Measurements from ENCODE around the gene PPP1R9A. TPM values are rescaled to one million over a fixed set of nuclear protein-coding genes. Genes with fewer than 3 reads are reported as not detected.

The PPP1R9A gene
- total RNA-seq, 1 donor from 2014 or later = 30.6 TPM

- ATAC-seq (no peak), DNase-seq (no peak)
- Histone ChIP-seq H3K4me1 (no peaks in the 10 kb centered on the region), H3K27ac (no peak overlapping the region), H3K4me3 (no peak overlapping the region), H3K27me3 (no peaks in the 10 kb centered on the region), H3K36me3 (no peaks in the 10 kb centered on the region), H3K9me3 (no peaks in the 10 kb centered on the region)
- no peak for TF ChIP-seq CTCF (IDR thresholded peaks at IDR 0.05)
- intact Hi-C loops (cut with DNase I) = no loop called here
Measured at GRCh38 chr7:94904982-94905381, 2.4 kb upstream of the PPP1R9A start.

- intact Hi-C loops (cut with DNase I) = no loop called here
- ATAC-seq (no peak), DNase-seq (no peak)
- no peaks in the 10 kb centered on the region for H3K36me3 ChIP-seq
- H3K9me3 ChIP-seq = no peaks in the 10 kb centered on the region
- H3K4me1 ChIP-seq = no peaks in the 10 kb centered on the region
- no peaks in the 10 kb centered on the region for H3K27me3 ChIP-seq
- H3K27ac ChIP-seq = no peak overlapping the region
- H3K4me3 ChIP-seq = no peak overlapping the region
- TF ChIP-seq CTCF (IDR thresholded peaks at IDR 0.05) = no peak
Measured at GRCh38 chr7:94906065-94906851, 1.1 kb upstream of the PPP1R9A start.

GRCh38 chr7:94907811-94908322 lies 473 bp downstream of the PPP1R9A start:
- no peaks in the 10 kb centered on the region for H3K9me3 ChIP-seq
- H3K27ac ChIP-seq = peak overlapping the region; percentile 79
- H3K4me3 ChIP-seq = peak overlapping the region; percentile 59
- no peaks in the 10 kb centered on the region for H3K36me3 ChIP-seq
- DNase-seq (peak; percentile 73), ATAC-seq (peak; percentile 62)
- H3K4me1 ChIP-seq = no peaks in the 10 kb centered on the region
- TF ChIP-seq CTCF (IDR thresholded peaks at IDR 0.05) = no peak
- intact Hi-C loops (cut with DNase I) = no loop called here
- H3K27me3 ChIP-seq = no peaks in the 10 kb centered on the region

GRCh38 chr7:94908323-94909178 lies 1.2 kb downstream of the PPP1R9A start:
- Histone ChIP-seq H3K27ac (peak overlapping the region; percentile 79), H3K4me1 (no peaks in the 10 kb centered on the region), H3K36me3 (no peaks in the 10 kb centered on the region), H3K4me3 (peak overlapping the region; percentile 59), H3K9me3 (no peaks in the 10 kb centered on the region), H3K27me3 (no peaks in the 10 kb centered on the region)
- ATAC-seq (peak; percentile 70), DNase-seq (peak; percentile 74)
- intact Hi-C loops (cut with DNase I) = no loop called here
- no peak for TF ChIP-seq CTCF (IDR thresholded peaks at IDR 0.05)

GRCh38 chr7:94909179-94909466 lies 1.7 kb downstream of the PPP1R9A start:
- DNase-seq = no peak
- Histone ChIP-seq H3K36me3 (no peaks in the 10 kb centered on the region), H3K9me3 (no peaks in the 10 kb centered on the region), H3K27me3 (no peaks in the 10 kb centered on the region), H3K27ac (peak overlapping the region; percentile 79), H3K4me1 (no peaks in the 10 kb centered on the region), H3K4me3 (peak overlapping the region; percentile 59)
- ATAC-seq = no peak
- TF ChIP-seq CTCF (IDR thresholded peaks at IDR 0.05) = no peak
- intact Hi-C loops (cut with DNase I) = no loop called here
